ENCODE results near the gene APBB2.

APBB2 gene

GRCh38 chr4:41241919-41242318, 27.6 kb upstream of the APBB2 start:
- no peak for TF ChIP-seq EZH2 (IDR thresholded peaks at IDR 0.05; ENCODE audit: borderline replicate concordance, low read length)
- TF ChIP-seq CTCF (IDR thresholded peaks at IDR 0.05; ENCODE audit: low read length) = no peak
- Histone ChIP-seq H3K9me3 (ENCODE audit: low read length) (no peaks in the 10 kb centered on the region), H2AFZ (ENCODE audit: low read length) (no peak overlapping the region), H3K4me3 (ENCODE audit: low read depth, low read length, poor library complexity, severe bottlenecking) (no peak overlapping the region), H3K4me1 (ENCODE audit: insufficient read depth, low read length, severe bottlenecking) (no peaks in the 10 kb centered on the region), H3F3A (ENCODE audit: insufficient read depth, low read length) (no peaks in the 10 kb centered on the region), H3K4me2 (ENCODE audit: low read length) (no peak overlapping the region), H3K27ac (ENCODE audit: low read depth, low read length, poor library complexity, severe bottlenecking) (no peak overlapping the region), H3K36me3 (ENCODE audit: insufficient read depth, low read length) (no peaks in the 10 kb centered on the region), H3K79me2 (ENCODE audit: insufficient read depth, low read length) (no peaks in the 10 kb centered on the region), H3K9me2 (ENCODE audit: low read depth, low read length) (no peaks in the 10 kb centered on the region), H4K20me1 (ENCODE audit: insufficient read depth, low read length) (no peaks in the 10 kb centered on the region), H3K27me3 (ENCODE audit: insufficient read depth, low read length) (no peaks in the 10 kb centered on the region; the same call in 1 of the 2 replicates), H3K9ac (ENCODE audit: low read length) (no peak overlapping the region)

GRCh38 chr4:41236508-41236907, 22.2 kb upstream of the APBB2 start:
- Histone ChIP-seq H3F3A (ENCODE audit: insufficient read depth, low read length) (no peaks in the 10 kb centered on the region), H3K9me2 (ENCODE audit: low read depth, low read length) (no peaks in the 10 kb centered on the region), H3K4me2 (ENCODE audit: low read length) (no peak overlapping the region), H3K79me2 (ENCODE audit: insufficient read depth, low read length) (no peaks in the 10 kb centered on the region), H2AFZ (ENCODE audit: low read length) (no peak overlapping the region), H3K27ac (ENCODE audit: low read depth, low read length, poor library complexity, severe bottlenecking) (no peak overlapping the region), H3K27me3 (ENCODE audit: insufficient read depth, low read length) (no peaks in the 10 kb centered on the region), H3K9ac (ENCODE audit: low read length) (no peak overlapping the region), H4K20me1 (ENCODE audit: insufficient read depth, low read length) (no peaks in the 10 kb centered on the region), H3K9me3 (ENCODE audit: low read length) (no peaks in the 10 kb centered on the region), H3K36me3 (ENCODE audit: insufficient read depth, low read length) (no peaks in the 10 kb centered on the region), H3K4me1 (ENCODE audit: insufficient read depth, low read length, severe bottlenecking) (no peaks in the 10 kb centered on the region), H3K4me3 (ENCODE audit: low read depth, low read length, poor library complexity, severe bottlenecking) (no peak overlapping the region)
- TF ChIP-seq CTCF (IDR thresholded peaks at IDR 0.05; ENCODE audit: low read length) = no peak
- TF ChIP-seq EZH2 (IDR thresholded peaks at IDR 0.05; ENCODE audit: borderline replicate concordance, low read length) = no peak

- no peak overlapping the region for H3K4me3 ChIP-seq (ENCODE audit: low read depth, low read length, poor library complexity, severe bottlenecking)
- no peaks in the 10 kb centered on the region for H3K36me3 ChIP-seq (ENCODE audit: insufficient read depth, low read length)
- H3K4me1 ChIP-seq (ENCODE audit: insufficient read depth, low read length, severe bottlenecking) = no peaks in the 10 kb centered on the region
- H3K27ac ChIP-seq (ENCODE audit: low read depth, low read length, poor library complexity, severe bottlenecking) = no peak overlapping the region
- H3K9ac ChIP-seq (ENCODE audit: low read length) = no peak overlapping the region
- H3F3A ChIP-seq (ENCODE audit: insufficient read depth, low read length) = no peaks in the 10 kb centered on the region
- no peak overlapping the region for H3K4me2 ChIP-seq (ENCODE audit: low read length)
- no peaks in the 10 kb centered on the region for H3K27me3 ChIP-seq (ENCODE audit: insufficient read depth, low read length)
- no peak for TF ChIP-seq CTCF (IDR thresholded peaks at IDR 0.05; ENCODE audit: low read length)
- TF ChIP-seq EZH2 (IDR thresholded peaks at IDR 0.05; ENCODE audit: borderline replicate concordance, low read length) = no peak
- H3K9me3 ChIP-seq (ENCODE audit: low read length) = no peaks in the 10 kb centered on the region
- H3K79me2 ChIP-seq (ENCODE audit: insufficient read depth, low read length) = no peaks in the 10 kb centered on the region
- H3K9me2 ChIP-seq (ENCODE audit: low read depth, low read length) = no peaks in the 10 kb centered on the region
- no peaks in the 10 kb centered on the region for H4K20me1 ChIP-seq (ENCODE audit: insufficient read depth, low read length)
- H2AFZ ChIP-seq (ENCODE audit: low read length) = no peak overlapping the region
Observed at GRCh38 chr4:41236032-41236431, 21.7 kb upstream of the APBB2 start.

Measured in OCI-LY1 (cell line).